GM12891 (cell line): ENCODE data around the gene HDAC4.

Experiments used
- POLR2A ChIP-seq: IDR thresholded peaks from 2 replicates; pipeline ENCODE4 v1.6.1; 2011; ENCODE audit warnings: low read depth, low read length, control low read depth
- TAF1 ChIP-seq: IDR thresholded peaks from 2 replicates; pipeline ENCODE4 v1.6.1; 2011; ENCODE audit warnings: low read depth, low read length, control low read depth

DNA sequence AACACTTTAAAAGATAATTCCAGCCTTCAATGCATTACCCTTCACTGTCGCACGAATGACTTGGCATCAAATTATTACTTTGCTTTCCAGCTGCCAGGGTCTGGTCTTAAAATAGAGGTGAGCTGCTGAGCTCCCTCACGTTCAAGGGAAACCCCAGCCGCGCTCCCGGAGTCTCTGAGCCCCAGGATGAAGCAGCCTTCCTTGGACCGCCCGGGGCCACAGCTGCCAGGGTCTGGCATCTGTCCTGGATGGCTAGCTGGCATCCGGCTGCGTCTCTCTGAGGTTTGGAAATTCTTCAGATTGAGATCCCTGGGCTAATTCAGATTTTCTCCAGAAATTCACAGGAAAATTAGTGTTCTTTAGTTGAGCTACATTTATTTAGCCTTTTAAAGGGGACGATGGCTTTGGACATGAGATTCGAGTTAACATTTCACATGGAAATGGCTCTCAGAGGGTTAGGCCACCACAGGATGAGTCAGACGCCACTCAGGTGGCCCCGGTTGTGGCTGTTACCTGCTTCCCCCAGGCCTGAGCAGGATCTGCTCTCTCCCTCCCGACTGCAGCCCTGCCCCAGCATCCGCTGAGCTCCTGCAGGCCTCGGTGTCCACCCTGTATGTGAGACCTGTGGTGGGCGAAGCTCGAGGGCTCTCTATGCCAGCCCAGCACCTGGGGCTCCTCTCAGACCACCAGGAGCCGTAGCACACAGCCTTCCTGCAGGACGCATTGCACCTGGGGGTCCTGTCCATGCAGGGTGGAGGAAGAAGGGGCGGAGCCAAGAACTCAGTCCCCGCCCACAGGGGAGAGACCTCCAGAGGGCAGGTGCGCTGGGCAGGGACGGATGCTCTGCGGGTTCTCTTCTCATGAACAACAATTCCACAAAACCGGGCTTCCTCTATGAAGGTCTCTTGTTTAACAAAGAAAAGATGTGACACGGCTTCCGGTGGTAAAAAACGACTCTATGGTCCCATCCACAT is 297.4 kb downstream of the HDAC4 start:
- TF ChIP-seq POLR2A (no peak), TAF1 (no peak)
